Keratinocyte (primary cell): Measurements from ENCODE around the gene KIAA0586. TPM values are rescaled to one million over a fixed set of nuclear protein-coding genes. Genes with fewer than 3 reads are reported as not detected.
"Not testable (repeated sequence)": the region's sequence is repeated elsewhere in the genome, so short reads cannot be mapped to it uniquely, and the experiment has no call there.

Experiments used
- DNase-seq: peaks from one replicate; pipeline ENCODE4 v3.0.0-alpha.2; 2011; ENCODE audit warnings: low read depth, missing footprints, low spot score
- FAIRE-seq: peaks from 2 replicates; lab custom pipeline; 2011; peaks lifted over from hg19 to GRCh38; lab: Jason Lieb, UNC
- H2AFZ ChIP-seq: 2 replicates; pipeline ENCODE4 v1.6.0; 2012; ENCODE audit warnings: low read length, control low read depth, inconsistent platforms; ENCODE audit not compliant: control insufficient read depth
- H3K27ac ChIP-seq: 2 replicates; pipeline ENCODE4 v1.5.1; 2011; ENCODE audit warnings: low read length; ENCODE audit not compliant: control insufficient read depth, insufficient read depth
- H3K27me3 ChIP-seq: 3 replicates; pipeline ENCODE4 v1.6.0; 2011; ENCODE audit warnings: low read length; ENCODE audit not compliant: control insufficient read depth, insufficient read depth; ENCODE audit errors: extremely low read depth
- H3K36me3 ChIP-seq, 2 experiments: 2 replicates in 1 of 2; 3 replicates in 1 of 2; pipeline ENCODE4 v1.5.1; 2011; ENCODE audit warnings: low read length in 2 of 2, mild to moderate bottlenecking in 1 of 2; ENCODE audit not compliant: control insufficient read depth in 2 of 2, insufficient read depth in 2 of 2; ENCODE audit errors: extremely low read depth in 1 of 2
- H3K4me1 ChIP-seq: 3 replicates; pipeline ENCODE4 v1.5.1; 2011; ENCODE audit warnings: low read length; ENCODE audit not compliant: control insufficient read depth, insufficient read depth; ENCODE audit errors: extremely low read depth
- H3K4me2 ChIP-seq: 3 replicates; pipeline ENCODE4 v1.6.0; 2011; ENCODE audit warnings: low read depth, low read length; ENCODE audit not compliant: control insufficient read depth, insufficient read depth; ENCODE audit errors: extremely low read depth
- H3K4me3 ChIP-seq, 3 experiments: fragments of 200-600 bp in 1 of 3; sonication (generic) in 1 of 3; 2 replicates in 2 of 3; 3 replicates in 1 of 3; pipeline ENCODE4 v1.5.1; 2011 to 2016; ENCODE audit warnings: low read length in 3 of 3, mild to moderate bottlenecking in 3 of 3, control low read depth in 2 of 3, inconsistent platforms in 1 of 3, low read depth in 1 of 3, mixed read lengths in 1 of 3, mixed run types in 1 of 3, moderate library complexity in 1 of 3; ENCODE audit not compliant: control insufficient read depth in 2 of 3, insufficient read depth in 2 of 3; ENCODE audit errors: extremely low read depth in 1 of 3
- H3K79me2 ChIP-seq: 2 replicates; pipeline ENCODE4 v1.6.0; 2012; ENCODE audit warnings: low read length; ENCODE audit not compliant: control insufficient read depth, insufficient read depth
- H3K9ac ChIP-seq: 3 replicates; pipeline ENCODE4 v1.6.0; 2011; ENCODE audit warnings: low read length; ENCODE audit not compliant: control insufficient read depth, insufficient read depth; ENCODE audit errors: extremely low read depth
- H3K9me1 ChIP-seq: 3 replicates; pipeline ENCODE4 v1.6.0; 2011; ENCODE audit warnings: low read length; ENCODE audit not compliant: control insufficient read depth, insufficient read depth; ENCODE audit errors: extremely low read depth
- H3K9me3 ChIP-seq: 2 replicates; pipeline ENCODE4 v1.5.1; 2012; ENCODE audit warnings: low read depth, low read length; ENCODE audit not compliant: control insufficient read depth
- H4K20me1 ChIP-seq: 3 replicates; pipeline ENCODE4 v1.6.0; 2011; ENCODE audit warnings: low read length; ENCODE audit not compliant: control insufficient read depth, insufficient read depth; ENCODE audit errors: extremely low read depth
- EZH2 ChIP-seq: IDR thresholded peaks from one replicate; pipeline ENCODE4 v1.6.1; 2012; ENCODE audit warnings: inconsistent platforms, mild to moderate bottlenecking, low read length, moderate library complexity
- dilution Hi-C: fragments of 300-500 bp; cut with MboI; formaldehyde crosslinking; loops from one replicate; pipeline ENCODE4 v1.7.0; 2020; ENCODE audit warnings: low sequenced_read_pairs; ENCODE audit not compliant: extremely low pct_ligation_motif_present
- polyA plus RNA-seq, 5 experiments: library from polyadenylated mRNA; depleted of rRNA in 3 of 5; stranded (reverse) in 3 of 5; stranded (forward) in 1 of 5; unstranded in 1 of 5; fragments of >200 nt; gene quantifications; 1 replicate in 1 of 5; 2 replicates in 3 of 5; 3 replicates in 1 of 5; pipeline versions ENCODE4 v1.2.1 to v1.2.3, GENCODE V29; 2011 to 2012; ENCODE audit warnings: missing spikeins in 2 of 5, low read depth in 1 of 5, low replicate concordance in 1 of 5
- TF ChIP-seq, protein P1 (sequence below), 3 experiments: IDR thresholded peaks in 1 of 3; conservative IDR thresholded peaks in 1 of 3; optimal IDR thresholded peaks in 1 of 3; 2 replicates in 2 of 3; 3 replicates in 1 of 3; pipeline versions ENCODE3 to v1.5.1; 2011; ENCODE audit warnings: low read length in 3 of 3, mild to moderate bottlenecking in 3 of 3, moderate library complexity in 2 of 3, control low read depth in 1 of 3, inconsistent platforms in 1 of 3; ENCODE audit not compliant: insufficient read depth in 2 of 3; ENCODE audit errors: extremely low read depth in 1 of 3

Gene KIAA0586
- polyA plus RNA-seq, 1 donor (not counting 4 experiments of a cell fraction or from before 2014, with no cell fraction given): 12.4 TPM

DNA sequence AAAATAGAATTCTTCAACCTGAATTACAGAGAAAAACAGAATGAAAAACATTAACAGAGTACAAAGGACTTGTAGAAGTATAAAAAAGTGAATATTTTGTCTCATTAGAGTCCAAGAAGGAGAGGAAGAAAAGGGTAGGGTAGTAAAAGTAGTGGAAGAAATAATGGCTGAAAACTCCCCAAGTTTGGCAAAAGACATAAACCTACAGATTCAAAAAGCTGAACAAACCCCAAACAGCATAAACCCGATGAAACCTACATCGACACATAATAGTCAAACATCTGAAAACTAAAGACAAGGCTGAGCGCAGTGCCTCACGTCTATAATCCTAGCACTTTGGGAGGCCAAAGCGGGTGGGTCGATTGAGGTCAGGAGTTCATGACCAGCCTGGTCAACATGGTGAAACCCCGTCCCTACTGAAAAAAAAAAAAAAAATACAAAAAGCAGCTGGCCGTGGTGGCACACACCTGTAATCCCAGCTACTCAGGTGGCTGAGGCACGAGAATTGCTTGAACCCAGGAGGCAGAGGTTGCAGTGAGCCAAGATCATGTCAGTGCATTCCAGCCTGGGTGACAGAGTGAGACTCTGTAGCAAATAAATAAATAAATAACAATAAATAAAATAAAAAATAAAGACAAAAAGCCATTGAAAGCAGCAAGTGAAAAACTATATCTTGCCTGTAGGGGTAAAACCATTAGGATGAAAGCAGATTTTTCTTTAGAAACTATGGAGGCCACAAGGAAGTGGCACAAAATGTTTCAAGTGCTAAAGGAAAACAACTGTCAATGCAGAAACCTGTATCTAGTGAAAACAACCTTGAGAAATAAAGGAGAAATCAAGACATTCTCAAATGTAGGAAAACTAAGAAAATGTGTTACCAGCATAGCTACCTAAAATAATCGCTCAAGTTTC is 11.6 kb upstream of the KIAA0586 start:
- H3K27me3 ChIP-seq: no peaks in the 10 kb centered on the region
- dilution Hi-C loops: no loop called here
- no peak for DNase-seq
- no peak overlapping the region for H3K4me3 ChIP-seq
- no peak for FAIRE-seq
- H3K9ac ChIP-seq: no peak overlapping the region
- H2AFZ ChIP-seq: no peak overlapping the region
- no peak overlapping the region for H3K4me2 ChIP-seq
- H3K79me2 ChIP-seq: peaks cover 31% of the 10 kb centered on the region
- TF ChIP-seq EZH2: no peak
- TF ChIP-seq, protein P1, sequence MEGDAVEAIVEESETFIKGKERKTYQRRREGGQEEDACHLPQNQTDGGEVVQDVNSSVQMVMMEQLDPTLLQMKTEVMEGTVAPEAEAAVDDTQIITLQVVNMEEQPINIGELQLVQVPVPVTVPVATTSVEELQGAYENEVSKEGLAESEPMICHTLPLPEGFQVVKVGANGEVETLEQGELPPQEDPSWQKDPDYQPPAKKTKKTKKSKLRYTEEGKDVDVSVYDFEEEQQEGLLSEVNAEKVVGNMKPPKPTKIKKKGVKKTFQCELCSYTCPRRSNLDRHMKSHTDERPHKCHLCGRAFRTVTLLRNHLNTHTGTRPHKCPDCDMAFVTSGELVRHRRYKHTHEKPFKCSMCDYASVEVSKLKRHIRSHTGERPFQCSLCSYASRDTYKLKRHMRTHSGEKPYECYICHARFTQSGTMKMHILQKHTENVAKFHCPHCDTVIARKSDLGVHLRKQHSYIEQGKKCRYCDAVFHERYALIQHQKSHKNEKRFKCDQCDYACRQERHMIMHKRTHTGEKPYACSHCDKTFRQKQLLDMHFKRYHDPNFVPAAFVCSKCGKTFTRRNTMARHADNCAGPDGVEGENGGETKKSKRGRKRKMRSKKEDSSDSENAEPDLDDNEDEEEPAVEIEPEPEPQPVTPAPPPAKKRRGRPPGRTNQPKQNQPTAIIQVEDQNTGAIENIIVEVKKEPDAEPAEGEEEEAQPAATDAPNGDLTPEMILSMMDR (optimal IDR thresholded peaks at IDR 0.05 in 1 of 3, IDR thresholded peaks at IDR 0.05 in 1 of 3, conservative IDR thresholded peaks at IDR 0.05 in 1 of 3; ENCODE audit: extremely low read depth in 1 of 3, insufficient read depth in 2 of 3, low read length in 3 of 3): no peak
- H3K4me1 ChIP-seq: no peaks in the 10 kb centered on the region
- H4K20me1 ChIP-seq: no peaks in the 10 kb centered on the region
- no peak overlapping the region for H3K27ac ChIP-seq
- peaks cover 4 to 7% of the 10 kb centered on the region in 2 experiments for H3K36me3 ChIP-seq
- H3K9me1 ChIP-seq: no peaks in the 10 kb centered on the region
- H3K9me3 ChIP-seq: no peaks in the 10 kb centered on the region

DNA sequence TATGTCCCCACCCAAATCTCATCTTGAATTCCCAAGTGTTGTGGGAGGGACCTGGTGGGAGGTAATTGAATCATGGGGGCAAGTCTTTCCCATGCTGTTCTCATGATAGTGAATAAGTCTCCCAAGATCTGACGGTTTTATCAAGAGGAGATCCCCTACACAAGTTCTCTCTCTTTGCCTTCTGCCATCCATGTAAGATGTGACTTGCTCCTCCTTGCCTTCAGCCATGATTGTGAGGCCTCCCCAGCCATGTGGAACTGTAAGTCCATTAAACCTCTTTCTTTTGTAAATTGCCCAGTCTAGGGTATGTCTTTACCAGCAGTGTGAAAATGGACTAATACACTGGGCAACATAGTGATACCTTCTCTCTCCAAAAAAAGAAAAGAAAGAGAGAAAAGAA is 10.6 kb upstream of the KIAA0586 start:
- H3K27me3 ChIP-seq, H4K20me1 ChIP-seq, H3K9ac ChIP-seq, FAIRE-seq, H2AFZ ChIP-seq, H3K36me3 ChIP-seq, H3K4me3 ChIP-seq, H3K4me1 ChIP-seq, H3K9me3 ChIP-seq, H3K9me1 ChIP-seq, H3K4me2 ChIP-seq, dilution Hi-C loops, H3K27ac ChIP-seq, DNase-seq: not testable (repeated sequence)
- H3K79me2 ChIP-seq: peaks cover 33% of the 10 kb centered on the region
